Measurements from ENCODE around the gene ALKAL2.
"Not testable (repeated sequence)": the region's sequence is repeated elsewhere in the genome, so short reads cannot be mapped to it uniquely, and the experiment has no call there.

DNA sequence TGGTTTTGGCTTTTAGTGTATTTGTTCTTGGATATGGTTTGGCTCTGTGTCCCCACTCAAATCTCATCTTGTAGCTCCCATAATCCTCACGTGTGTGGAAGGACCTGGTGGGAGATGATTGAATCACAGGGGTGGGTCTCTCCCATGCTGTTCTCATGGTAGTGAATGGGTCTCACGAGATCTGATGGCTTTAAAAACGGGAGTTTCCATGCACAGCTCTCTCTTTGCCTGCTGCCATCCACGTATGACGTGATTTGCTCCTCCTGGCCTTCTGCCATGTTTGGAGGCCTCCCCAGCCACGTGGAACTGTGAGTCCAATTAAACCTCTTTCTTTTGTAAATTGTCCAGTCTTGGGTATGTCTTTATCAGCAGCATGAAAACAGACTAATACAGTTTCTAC, 28.0 kb upstream of the ALKAL2 start:
- TF ChIP-seq EP300, POLR2AphosphoS5, POLR2A (IDR thresholded peaks at IDR 0.05): not testable (repeated sequence)
- TF ChIP-seq, protein P1, sequence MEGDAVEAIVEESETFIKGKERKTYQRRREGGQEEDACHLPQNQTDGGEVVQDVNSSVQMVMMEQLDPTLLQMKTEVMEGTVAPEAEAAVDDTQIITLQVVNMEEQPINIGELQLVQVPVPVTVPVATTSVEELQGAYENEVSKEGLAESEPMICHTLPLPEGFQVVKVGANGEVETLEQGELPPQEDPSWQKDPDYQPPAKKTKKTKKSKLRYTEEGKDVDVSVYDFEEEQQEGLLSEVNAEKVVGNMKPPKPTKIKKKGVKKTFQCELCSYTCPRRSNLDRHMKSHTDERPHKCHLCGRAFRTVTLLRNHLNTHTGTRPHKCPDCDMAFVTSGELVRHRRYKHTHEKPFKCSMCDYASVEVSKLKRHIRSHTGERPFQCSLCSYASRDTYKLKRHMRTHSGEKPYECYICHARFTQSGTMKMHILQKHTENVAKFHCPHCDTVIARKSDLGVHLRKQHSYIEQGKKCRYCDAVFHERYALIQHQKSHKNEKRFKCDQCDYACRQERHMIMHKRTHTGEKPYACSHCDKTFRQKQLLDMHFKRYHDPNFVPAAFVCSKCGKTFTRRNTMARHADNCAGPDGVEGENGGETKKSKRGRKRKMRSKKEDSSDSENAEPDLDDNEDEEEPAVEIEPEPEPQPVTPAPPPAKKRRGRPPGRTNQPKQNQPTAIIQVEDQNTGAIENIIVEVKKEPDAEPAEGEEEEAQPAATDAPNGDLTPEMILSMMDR (IDR thresholded peaks at IDR 0.05), result not testable (repeated sequence)

Data from sigmoid colon (tissue), 4 donors.